AG04450 (cell line): Measurements from ENCODE around the gene G0S2. TPM values are rescaled to one million over a fixed set of nuclear protein-coding genes. Genes with fewer than 3 reads are reported as not detected.

Experiments used
- CTCF ChIA-PET: fragments of 300-600, 350-600 bp; formaldehyde crosslinking; extraction: SDS; loops from one replicate; lab custom pipeline; 2022; ENCODE audit warnings: antibody characterized with exemption, inconsistent platforms; lab: Charles Lee
- POLR2A ChIA-PET: fragments of 350-600 bp; formaldehyde crosslinking; extraction: SDS; loops from one replicate; lab custom pipeline; 2021; ENCODE audit warnings: antibody characterized with exemption, inconsistent platforms; lab: Yijun Ruan, JAX
- DNase-seq: peaks from one replicate; pipeline ENCODE4 v3.0.0-alpha.2; 2011; ENCODE audit warnings: low read depth, low spot score
- H3K27ac ChIP-seq: one replicate; pipeline ENCODE4 v1.5.1; 2012; ENCODE audit warnings: low read depth, low read length, control low read depth
- H3K27me3 ChIP-seq: one replicate; pipeline ENCODE4 v1.6.0; 2012; ENCODE audit warnings: low read length; ENCODE audit not compliant: control insufficient read depth, insufficient read depth
- H3K4me3 ChIP-seq: 2 replicates; pipeline ENCODE4 v1.5.1; 2011; ENCODE audit warnings: mild to moderate bottlenecking, low read depth, low read length, control low read depth
- H3K9me3 ChIP-seq: 2 replicates; pipeline ENCODE4 v1.5.1; 2012; ENCODE audit warnings: low read length; ENCODE audit not compliant: control insufficient read depth, insufficient read depth
- polyA minus RNA-seq: library from RNA; depleted of rRNA, polyadenylated mRNA; stranded (reverse); fragments of >200 nt; gene quantifications from 2 replicates; pipeline ENCODE4 v1.2.3, GENCODE V29; 2011; rRNA and poly(A)+ RNA removed
- polyA plus RNA-seq: library from polyadenylated mRNA; depleted of rRNA; stranded (reverse); fragments of >200 nt; gene quantifications from 2 replicates; pipeline ENCODE4 v1.2.3, GENCODE V29; 2011; rRNA removed
- TF ChIP-seq, protein P1 (sequence below): IDR thresholded peaks from 2 replicates; pipeline ENCODE4 v1.5.1; 2011; ENCODE audit warnings: low read depth, low read length, control low read depth, inconsistent platforms

Gene G0S2, protein sequence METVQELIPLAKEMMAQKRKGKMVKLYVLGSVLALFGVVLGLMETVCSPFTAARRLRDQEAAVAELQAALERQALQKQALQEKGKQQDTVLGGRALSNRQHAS
- polyA plus RNA-seq = 3.5 and 4.7 TPM in 2 replicates
- polyA minus RNA-seq = 0.52 and 2.1 TPM in 2 replicates

DNA sequence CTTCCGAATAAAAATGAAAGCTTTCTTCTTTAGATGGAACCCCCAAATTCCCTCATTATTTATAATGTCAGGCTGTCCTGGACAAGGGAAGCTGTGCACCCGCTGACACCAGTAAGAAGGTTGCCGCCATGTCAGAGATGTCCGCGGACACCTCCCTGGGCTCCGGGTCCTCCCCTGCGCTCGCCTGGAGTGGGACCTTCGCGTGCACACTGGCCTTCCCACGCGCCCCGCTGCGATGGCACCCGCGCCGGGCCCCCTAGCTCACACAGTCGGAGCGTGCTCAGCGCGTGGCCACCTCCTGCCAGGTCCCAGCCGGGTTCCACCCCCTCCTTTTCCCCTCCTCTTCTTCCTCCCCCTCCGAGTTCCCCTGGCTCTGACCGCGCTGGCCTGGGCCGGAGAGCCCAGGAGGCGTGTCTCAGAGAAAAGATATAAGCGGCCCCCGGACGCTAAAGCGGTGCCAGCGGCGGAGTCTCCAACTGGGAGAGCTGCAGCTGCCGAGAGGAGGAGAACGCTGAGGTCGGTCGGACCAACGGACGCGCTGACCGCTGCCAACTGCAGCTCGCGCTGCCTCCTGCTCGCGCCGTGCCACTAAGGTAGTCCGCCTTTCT, at the start of gene G0S2:
Gene G0S2 (plus strand): TSS at position 456 of the 608 bp plus-strand sequence. CDS start 273 bp downstream, outside the sequence.
- Histone ChIP-seq H3K9me3 (no peaks in the 10 kb centered on the region; the same call in 1 of the 2 replicates), H3K4me3 (peak within 1 kb of the TSS; percentile 61), H3K27me3 (no peaks in the 10 kb centered on the region), H3K27ac (no peak within 1 kb of the TSS)
- ChIA-PET POLR2A (interaction anchor here (0.6 to 1.2 kb wide), 3 partner anchors 17 to 133 kb away, joined by 3 to 5 read pairs (median 3); partner anchors contain the start of gene LAMB3), CTCF (interaction anchor here (0.6 to 1.3 kb wide), 7 partner anchors 14 to 391 kb away, joined by 3 to 4 read pairs (median 3); no protein-coding TSS in a partner anchor)
- TF ChIP-seq, protein P1, sequence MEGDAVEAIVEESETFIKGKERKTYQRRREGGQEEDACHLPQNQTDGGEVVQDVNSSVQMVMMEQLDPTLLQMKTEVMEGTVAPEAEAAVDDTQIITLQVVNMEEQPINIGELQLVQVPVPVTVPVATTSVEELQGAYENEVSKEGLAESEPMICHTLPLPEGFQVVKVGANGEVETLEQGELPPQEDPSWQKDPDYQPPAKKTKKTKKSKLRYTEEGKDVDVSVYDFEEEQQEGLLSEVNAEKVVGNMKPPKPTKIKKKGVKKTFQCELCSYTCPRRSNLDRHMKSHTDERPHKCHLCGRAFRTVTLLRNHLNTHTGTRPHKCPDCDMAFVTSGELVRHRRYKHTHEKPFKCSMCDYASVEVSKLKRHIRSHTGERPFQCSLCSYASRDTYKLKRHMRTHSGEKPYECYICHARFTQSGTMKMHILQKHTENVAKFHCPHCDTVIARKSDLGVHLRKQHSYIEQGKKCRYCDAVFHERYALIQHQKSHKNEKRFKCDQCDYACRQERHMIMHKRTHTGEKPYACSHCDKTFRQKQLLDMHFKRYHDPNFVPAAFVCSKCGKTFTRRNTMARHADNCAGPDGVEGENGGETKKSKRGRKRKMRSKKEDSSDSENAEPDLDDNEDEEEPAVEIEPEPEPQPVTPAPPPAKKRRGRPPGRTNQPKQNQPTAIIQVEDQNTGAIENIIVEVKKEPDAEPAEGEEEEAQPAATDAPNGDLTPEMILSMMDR = no peak
- no peak for DNase-seq

DNA sequence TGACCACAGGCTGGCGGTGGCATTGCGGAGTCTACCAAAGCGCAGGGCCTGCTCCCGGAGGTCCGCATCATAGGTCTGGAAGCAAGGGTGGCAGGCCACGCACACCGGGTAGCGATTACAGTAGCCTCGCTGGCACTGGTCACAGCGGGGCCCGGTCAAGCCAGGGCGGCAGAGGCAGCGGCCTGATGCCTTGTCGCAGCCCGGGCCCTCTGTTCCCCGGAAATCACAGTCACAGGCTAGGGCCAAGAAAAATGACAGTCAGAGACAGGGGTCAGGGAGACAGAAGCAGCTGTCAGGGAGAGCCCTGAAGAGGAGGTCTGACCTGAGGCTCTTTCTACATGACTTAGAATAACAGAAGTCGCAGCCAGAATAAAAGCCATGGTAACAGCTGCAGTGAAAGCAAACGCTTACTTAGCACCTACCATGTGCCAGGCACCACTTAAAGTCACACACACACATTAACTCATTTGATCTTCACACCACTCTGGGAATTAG, 49.4 kb upstream of the G0S2 start:
- DNase-seq = no peak
- CTCF ChIA-PET = interaction anchor here (0.6 to 2.2 kb wide), 4 partner anchors 50 to 66 kb away, joined by 3 to 21 read pairs (median 5); no protein-coding TSS in a partner anchor

DNA sequence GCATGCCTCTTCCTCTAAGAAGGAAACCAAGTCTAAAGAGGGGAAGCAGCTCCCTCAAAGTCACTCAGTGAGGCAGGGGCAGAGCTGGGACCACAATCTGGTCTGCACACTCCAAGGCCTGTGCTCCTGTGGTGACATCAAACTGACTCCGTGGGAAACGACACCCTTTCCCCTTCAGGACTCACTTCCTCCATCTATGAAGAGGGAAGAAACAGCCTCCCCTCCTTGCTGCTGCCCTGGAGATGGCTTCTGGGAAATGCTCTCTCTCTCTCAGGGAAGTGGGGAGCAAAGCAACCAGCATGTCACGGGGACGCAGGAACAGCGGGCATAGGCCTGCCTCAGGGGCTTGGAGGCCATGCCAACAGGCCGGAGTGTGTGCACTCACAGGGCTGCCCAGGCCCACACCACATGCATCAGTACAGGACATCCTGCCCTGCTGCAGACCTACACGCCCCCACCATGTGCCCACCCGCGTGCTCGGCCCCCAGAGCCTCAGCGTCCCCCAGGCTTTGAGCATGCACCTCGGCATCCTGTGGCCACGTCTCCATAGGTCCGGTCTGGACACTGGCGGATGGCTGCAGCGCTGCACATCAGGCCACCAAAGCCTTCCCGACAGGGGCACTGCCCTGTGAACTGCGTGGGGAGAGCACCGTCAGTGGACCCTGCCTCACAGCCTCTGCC, 48.7 kb upstream of the G0S2 start:
- Histone ChIP-seq H3K27me3 (no peaks in the 10 kb centered on the region), H3K9me3 (no peaks in the 10 kb centered on the region), H3K27ac (no peak overlapping the region), H3K4me3 (no peak overlapping the region)
- TF ChIP-seq, protein P1 = no peak
- no peak for DNase-seq
- ChIA-PET CTCF (interaction anchor here (0.6 to 3.1 kb wide), 19 partner anchors 8 to 98 kb away, joined by 3 to 21 read pairs (median 7); partner anchors contain the start of gene CAMK1G), POLR2A (no interaction called here)

More for the DNA sequence above, 49.4 kb upstream of the G0S2 start:
- Histone ChIP-seq H3K9me3 (no peaks in the 10 kb centered on the region), H3K4me3 (no peak overlapping the region), H3K27me3 (no peaks in the 10 kb centered on the region), H3K27ac (no peak overlapping the region)
- TF ChIP-seq, protein P1 = no peak
- POLR2A ChIA-PET = no interaction called here

DNA sequence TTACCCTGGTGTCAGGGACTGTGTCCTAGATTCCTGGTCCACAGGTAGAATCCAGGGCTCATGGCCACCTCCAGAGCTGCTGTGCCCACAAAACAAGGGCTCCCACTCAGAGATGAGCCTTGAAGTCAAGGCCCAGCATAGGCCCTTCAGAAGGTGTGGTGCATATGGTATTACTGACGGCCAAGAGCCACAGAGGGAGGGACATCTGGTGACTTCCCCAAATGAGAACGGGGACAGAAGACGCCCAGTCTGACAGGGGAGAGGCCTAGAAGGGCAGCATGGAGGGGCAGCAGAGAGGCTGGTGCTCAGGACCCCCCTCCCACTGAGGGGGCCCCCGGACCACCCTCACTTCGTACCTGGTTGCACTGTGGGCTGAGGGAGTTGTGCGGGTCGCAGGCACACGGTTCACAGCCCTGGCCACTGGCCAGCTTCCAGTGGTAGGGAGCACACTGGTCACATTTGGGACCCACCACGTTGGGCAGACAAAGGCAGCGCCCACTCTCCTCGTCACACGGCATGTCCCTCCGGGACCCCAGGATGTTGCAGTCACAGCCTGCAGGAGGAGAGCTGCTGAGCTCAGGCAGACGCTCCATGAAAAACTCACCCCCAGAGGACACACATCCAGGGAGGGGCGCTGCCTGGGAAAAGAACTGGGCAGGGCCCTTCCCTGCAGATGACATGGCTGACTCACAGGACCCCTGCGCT, 48.0 kb upstream of the G0S2 start:
- H3K9me3 ChIP-seq = no peaks in the 10 kb centered on the region
- CTCF ChIA-PET = interaction anchor here (0.6 to 3.1 kb wide), 34 partner anchors 9 to 122 kb away, joined by 3 to 21 read pairs (median 5); partner anchors contain the start of gene CAMK1G
- H3K27me3 ChIP-seq = no peaks in the 10 kb centered on the region
- TF ChIP-seq, protein P1 = no peak
- POLR2A ChIA-PET = no interaction called here
- no peak overlapping the region for H3K4me3 ChIP-seq
- no peak overlapping the region for H3K27ac ChIP-seq
- no peak for DNase-seq
